HFFc6 (cell line): Measurements from ENCODE around the gene KSR2. TPM values are rescaled to one million over a fixed set of nuclear protein-coding genes. Genes with fewer than 3 reads are reported as not detected.

Source experiments
- DNase-seq: peaks from one replicate; pipeline ENCODE4 v3.0.0-alpha.2; 2018
- H3K27ac Mint-ChIP-seq: 2 replicates; pipeline ENCODE4 v1.8.0; 2020; ENCODE audit warnings: mild to moderate bottlenecking, mixed read lengths
- H3K27me3 Mint-ChIP-seq: 2 replicates; pipeline ENCODE4 v1.8.0; 2021; ENCODE audit warnings: mild to moderate bottlenecking, moderate library complexity, mixed read lengths; ENCODE audit not compliant: insufficient read depth
- H3K36me3 Mint-ChIP-seq: 2 replicates; pipeline ENCODE4 v1.8.0; 2021; ENCODE audit warnings: low read depth, mixed read lengths
- H3K4me1 Mint-ChIP-seq: 2 replicates; pipeline ENCODE4 v1.8.0; 2020; ENCODE audit warnings: low read depth, mixed read lengths
- H3K4me3 Mint-ChIP-seq: 2 replicates; pipeline ENCODE4 v1.8.0; 2020; ENCODE audit warnings: mild to moderate bottlenecking, moderate library complexity, mixed read lengths
- H3K9me3 Mint-ChIP-seq: 2 replicates; pipeline ENCODE4 v1.8.0; 2020; ENCODE audit warnings: mild to moderate bottlenecking, mixed read lengths
- CTCF ChIP-seq: fragments of 200-600 bp; sonication (generic); IDR thresholded peaks from 2 replicates; pipeline ENCODE4 v1.5.0; 2021; ENCODE audit warnings: antibody characterized with exemption, mild to moderate bottlenecking
- total RNA-seq, 6 experiments: library from RNA; stranded (reverse); fragmentation: NEBNext Ultra II Directional; extraction: Animal tissue kit (Norgen Biotek cat#: 25700); gene quantifications; 2 replicates in 1 of 6; 3 replicates in 5 of 6; pipeline ENCODE4 v1.2.3, GENCODE V29; 2021

Gene KSR2
- total RNA-seq, 6 experiments from 2014 or later, result 0.09 to 0.22 (median 0.12) TPM; not detected in 2

GRCh38 chr12:117778656-117779055 lies 190.1 kb downstream of the KSR2 start:
- peaks cover 4% of the 10 kb centered on the region; the same call in 1 of the 2 replicates for H3K27me3 Mint-ChIP-seq
- H3K36me3 Mint-ChIP-seq, result no peaks in the 10 kb centered on the region

GRCh38 chr12:117774941-117775775 lies 193.6 kb downstream of the KSR2 start:
- H3K27ac Mint-ChIP-seq, result no peak overlapping the region
- H3K4me1 Mint-ChIP-seq, result no peaks in the 10 kb centered on the region
- no peaks in the 10 kb centered on the region; the same call in 1 of the 2 replicates for H3K9me3 Mint-ChIP-seq
- no peak for DNase-seq
- H3K27me3 Mint-ChIP-seq, result peaks cover 4% of the 10 kb centered on the region; the same call in 1 of the 2 replicates
- H3K4me3 Mint-ChIP-seq, result no peak overlapping the region
- no peak for TF ChIP-seq CTCF
- no peaks in the 10 kb centered on the region for H3K36me3 Mint-ChIP-seq

More at GRCh38 chr12:117778656-117779055, 190.1 kb downstream of the KSR2 start:
- TF ChIP-seq CTCF, result no peak
- no peak overlapping the region for H3K27ac Mint-ChIP-seq
- no peak overlapping the region for H3K4me3 Mint-ChIP-seq
- no peaks in the 10 kb centered on the region for H3K4me1 Mint-ChIP-seq
- H3K9me3 Mint-ChIP-seq, result peaks cover 5% of the 10 kb centered on the region; the same call in 1 of the 2 replicates
- no peak for DNase-seq

- Mint-ChIP-seq H3K27me3 (peaks cover under 1% of the 10 kb centered on the region; the same call in 1 of the 2 replicates), H3K36me3 (peaks cover 8% of the 10 kb centered on the region; the same call in 1 of the 2 replicates), H3K4me3 (no peak overlapping the region), H3K27ac (no peak overlapping the region), H3K9me3 (peaks cover 23% of the 10 kb centered on the region), H3K4me1 (no peaks in the 10 kb centered on the region)
- DNase-seq, result no peak
- TF ChIP-seq CTCF, result no peak
Observed at GRCh38 chr12:117768860-117769259, 199.9 kb downstream of the KSR2 start.

- Mint-ChIP-seq H3K27me3 (peaks cover 1% of the 10 kb centered on the region; the same call in 1 of the 2 replicates), H3K27ac (no peak overlapping the region), H3K4me1 (no peaks in the 10 kb centered on the region), H3K4me3 (no peak overlapping the region), H3K9me3 (peaks cover 33% of the 10 kb centered on the region), H3K36me3 (peaks cover 8% of the 10 kb centered on the region; the same call in 1 of the 2 replicates)
- no peak for DNase-seq
- TF ChIP-seq CTCF, result no peak
Observed at GRCh38 chr12:117766008-117766407, 202.8 kb downstream of the KSR2 start.

- no peak for DNase-seq
- no peak overlapping the region for H3K27ac Mint-ChIP-seq
- peaks cover 8% of the 10 kb centered on the region; the same call in 1 of the 2 replicates for H3K36me3 Mint-ChIP-seq
- no peaks in the 10 kb centered on the region for H3K4me1 Mint-ChIP-seq
- peaks cover 1% of the 10 kb centered on the region; the same call in 1 of the 2 replicates for H3K27me3 Mint-ChIP-seq
- no peak for TF ChIP-seq CTCF
- no peak overlapping the region for H3K4me3 Mint-ChIP-seq
- peaks cover 22% of the 10 kb centered on the region for H3K9me3 Mint-ChIP-seq
Observed at GRCh38 chr12:117762143-117762542, 206.6 kb downstream of the KSR2 start.
